Testis (tissue), 3 donors: ENCODE measurements around the gene ZNF665. TPM values are rescaled to one million over a fixed set of nuclear protein-coding genes. Genes with fewer than 3 reads are reported as not detected.

Source experiments
- DNase-seq: peaks from one replicate; pipeline ENCODE4 v3.0.0-alpha.2; 2019
- H3K27ac ChIP-seq, 2 donors: fragments of 200-600 bp; sonication (generic); one replicate each; pipeline ENCODE4 v1.5.1; 2019
- H3K27me3 ChIP-seq: fragments of 200-600 bp; sonication (generic); one replicate; pipeline ENCODE4 v1.5.1; 2019
- H3K36me3 ChIP-seq: fragments of 200-600 bp; sonication (generic); one replicate; pipeline ENCODE4 v1.5.1; 2017; ENCODE audit warnings: low read depth; ENCODE audit errors: missing control alignments
- H3K4me1 ChIP-seq: fragments of 200-600 bp; sonication (generic); one replicate; pipeline ENCODE4 v1.5.1; 2019
- H3K4me3 ChIP-seq, 2 donors: fragments of 200-600 bp; sonication (generic); one replicate each; pipeline ENCODE4 v1.5.1; 2017 to 2019
- H3K9me3 ChIP-seq: fragments of 200-600 bp; sonication (generic); one replicate; pipeline ENCODE4 v1.5.1; 2017
- POLR2A ChIP-seq: fragments of 450-650 bp; IDR thresholded peaks from one replicate; pipeline ENCODE4 v1.6.1; 2017; ENCODE audit warnings: antibody characterized with exemption, mild to moderate bottlenecking, moderate library complexity
- WGBS, 2 donors: methylation state at CpG; one replicate each; pipeline ENCODE4 v1.1.5; 2018; 5-methylcytosine and 5-hydroxymethylcytosine counted together
- intact Hi-C: fragments of 100-400 bp; cut with DNase I; formaldehyde crosslinking; loops from one replicate; pipeline ENCODE4 v1.15.1; 2023; ENCODE audit warnings: low total_unique reads
- polyA plus RNA-seq: library from polyadenylated mRNA; stranded (reverse); fragments of 350-450 nt; fragmentation: Illumina TruSeq; extraction: RNeasy Lipid Tissue Mini Kit (QIAGEN cat#74804); gene quantifications from one replicate; pipeline ENCODE4 v1.2.3, GENCODE V29; 2014; ENCODE audit warnings: low read depth, low replicate concordance; ENCODE audit not compliant: insufficient read depth
- total RNA-seq, 2 donors: library from RNA; depleted of rRNA; stranded (reverse); fragments of >200 nt; gene quantifications; one replicate each; pipeline ENCODE4 v1.2.3, GENCODE V29; 2016
- TF ChIP-seq, protein P1 (sequence below), 3 experiments: fragments of 450-650 bp in 2 of 3; fragments of 200-600 bp in 1 of 3; sonication (generic) in 1 of 3; IDR thresholded peaks; one replicate each; pipeline ENCODE4 v1.5.1; 2016 to 2019; ENCODE audit warnings: antibody characterized with exemption in 3 of 3, mild to moderate bottlenecking in 2 of 3, moderate library complexity in 1 of 3

ZNF665 gene
- total and polyA plus RNA-seq, 3 donors from 2014 or later, result 4.2 to 11.7 (median 7.6) TPM

DNA sequence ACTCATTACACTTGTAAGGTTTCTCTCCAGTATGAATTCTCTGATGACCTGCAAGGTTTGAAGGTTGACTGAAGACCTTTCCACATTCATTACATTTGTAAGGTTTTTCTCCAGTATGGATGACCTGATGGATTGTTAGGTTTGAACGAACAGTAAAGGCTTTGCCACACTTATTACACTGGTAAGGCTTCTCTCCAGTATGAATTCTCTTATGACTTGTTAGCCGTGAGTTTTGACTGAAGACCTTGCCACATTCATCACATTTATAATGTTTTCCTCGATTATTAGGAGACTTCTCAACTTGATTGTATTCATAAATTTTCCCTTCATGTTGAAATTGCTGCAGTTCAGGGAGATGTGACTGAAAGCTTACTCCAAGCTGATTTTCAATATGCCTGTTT lies 27.5 kb downstream of the ZNF665 start:
- Histone ChIP-seq H3K4me1 (no peaks in the 10 kb centered on the region), H3K27me3 (no peaks in the 10 kb centered on the region), H3K27ac (no peak overlapping the region), H3K4me3 (no peak overlapping the region), H3K9me3 (no peaks in the 10 kb centered on the region), H3K36me3 (no peaks in the 10 kb centered on the region)
- no peak for TF ChIP-seq POLR2A
- TF ChIP-seq, protein P1, sequence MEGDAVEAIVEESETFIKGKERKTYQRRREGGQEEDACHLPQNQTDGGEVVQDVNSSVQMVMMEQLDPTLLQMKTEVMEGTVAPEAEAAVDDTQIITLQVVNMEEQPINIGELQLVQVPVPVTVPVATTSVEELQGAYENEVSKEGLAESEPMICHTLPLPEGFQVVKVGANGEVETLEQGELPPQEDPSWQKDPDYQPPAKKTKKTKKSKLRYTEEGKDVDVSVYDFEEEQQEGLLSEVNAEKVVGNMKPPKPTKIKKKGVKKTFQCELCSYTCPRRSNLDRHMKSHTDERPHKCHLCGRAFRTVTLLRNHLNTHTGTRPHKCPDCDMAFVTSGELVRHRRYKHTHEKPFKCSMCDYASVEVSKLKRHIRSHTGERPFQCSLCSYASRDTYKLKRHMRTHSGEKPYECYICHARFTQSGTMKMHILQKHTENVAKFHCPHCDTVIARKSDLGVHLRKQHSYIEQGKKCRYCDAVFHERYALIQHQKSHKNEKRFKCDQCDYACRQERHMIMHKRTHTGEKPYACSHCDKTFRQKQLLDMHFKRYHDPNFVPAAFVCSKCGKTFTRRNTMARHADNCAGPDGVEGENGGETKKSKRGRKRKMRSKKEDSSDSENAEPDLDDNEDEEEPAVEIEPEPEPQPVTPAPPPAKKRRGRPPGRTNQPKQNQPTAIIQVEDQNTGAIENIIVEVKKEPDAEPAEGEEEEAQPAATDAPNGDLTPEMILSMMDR (IDR thresholded peaks at IDR 0.05), result no peak
- intact Hi-C loops, result no loop called here
- no peak for DNase-seq
- WGBS, 2 donors, result 95 to 97% methylated on average over 3 of the region's 3 CpGs

DNA sequence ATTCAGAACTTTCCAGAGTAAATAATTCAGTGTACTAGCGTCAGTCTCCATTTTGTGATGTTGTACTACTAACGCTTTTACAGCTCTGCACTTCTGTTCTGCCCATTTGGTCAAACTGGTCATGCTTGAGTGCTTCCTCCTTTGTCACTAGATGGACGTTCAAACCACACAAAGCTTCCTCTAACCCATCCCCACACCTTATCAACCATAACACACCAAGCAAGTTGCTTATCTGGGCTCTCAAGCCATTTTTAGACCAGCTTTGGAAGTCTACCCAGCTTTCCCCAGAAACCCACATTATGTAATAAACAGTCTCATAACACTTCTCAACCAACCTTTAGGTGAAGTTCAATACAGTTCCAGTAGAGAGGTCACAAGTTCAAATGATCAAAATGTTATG lies 32.0 kb downstream of the ZNF665 start:
- Histone ChIP-seq H3K9me3 (no peaks in the 10 kb centered on the region), H3K4me3 (no peak overlapping the region), H3K27me3 (no peaks in the 10 kb centered on the region), H3K4me1 (peaks cover 8% of the 10 kb centered on the region), H3K36me3 (no peaks in the 10 kb centered on the region), H3K27ac (no peak overlapping the region)
- intact Hi-C loops, result no loop called here
- TF ChIP-seq, protein P1 (IDR thresholded peaks at IDR 0.05), result no peak
- TF ChIP-seq POLR2A, result no peak
- DNase-seq, result no peak
- 65 to 73% methylated on average over 3 of the region's 3 CpGs for whole genome bisulfite sequencing, 2 donors

DNA sequence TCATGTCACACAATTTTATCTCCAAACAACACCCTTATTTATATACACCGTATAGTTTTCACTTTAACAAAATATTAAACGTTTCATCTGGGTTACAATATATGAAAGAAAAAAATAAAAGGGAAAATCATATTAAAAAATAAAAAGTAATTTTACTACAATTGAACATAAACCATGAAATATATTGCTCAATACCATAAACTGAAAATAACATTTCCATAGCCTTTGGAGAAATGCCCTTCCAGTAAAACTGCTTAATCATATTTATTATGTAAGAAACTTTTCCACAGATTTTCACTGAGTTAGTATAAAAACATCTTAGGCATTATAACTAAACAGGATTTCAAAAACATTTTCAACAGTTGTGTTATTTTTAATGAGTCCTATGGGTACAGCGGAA lies 32.8 kb downstream of the ZNF665 start:
- no peaks in the 10 kb centered on the region for H3K36me3 ChIP-seq
- WGBS, 2 donors, result 88 to 95% methylated on average over 3 of the region's 3 CpGs
- H3K9me3 ChIP-seq, result no peaks in the 10 kb centered on the region
- no peak overlapping the region for H3K27ac ChIP-seq
- TF ChIP-seq, protein P1 (IDR thresholded peaks at IDR 0.05), result no peak
- TF ChIP-seq POLR2A, result no peak
- peaks cover 8% of the 10 kb centered on the region for H3K4me1 ChIP-seq
- intact Hi-C loops, result no loop called here
- DNase-seq, result no peak
- no peak overlapping the region for H3K4me3 ChIP-seq
- H3K27me3 ChIP-seq, result no peaks in the 10 kb centered on the region

DNA sequence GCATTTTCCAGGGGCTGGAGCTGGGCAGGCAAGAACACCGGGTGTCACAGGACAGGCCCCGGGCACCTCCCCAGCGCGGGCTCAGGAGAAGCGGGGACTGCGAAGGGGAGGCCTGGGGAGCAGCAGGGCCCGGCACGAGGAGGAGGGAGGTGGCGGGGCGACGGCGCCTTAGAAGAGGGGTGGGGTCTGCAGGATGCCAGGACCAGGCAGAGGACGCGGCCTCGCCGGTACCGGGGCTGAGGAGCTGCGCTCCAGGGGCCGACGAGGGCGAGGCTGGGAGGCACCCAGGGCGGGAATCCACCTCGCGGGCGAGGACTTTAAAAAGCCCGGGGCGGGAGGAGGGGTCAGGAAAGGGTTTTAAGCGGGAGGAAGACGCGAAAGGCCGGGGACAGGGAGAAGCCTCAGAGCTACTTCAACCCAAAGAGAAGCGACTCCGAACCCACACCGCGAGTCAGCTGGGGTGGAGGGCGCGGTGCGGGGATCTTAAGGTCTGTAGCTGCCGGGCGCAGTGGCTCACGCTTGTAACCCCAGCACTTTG lies 35.0 kb downstream of the ZNF665 start:
- Histone ChIP-seq H3K27me3 (no peaks in the 10 kb centered on the region), H3K9me3 (no peaks in the 10 kb centered on the region), H3K4me1 (peaks cover 8% of the 10 kb centered on the region), H3K36me3 (no peaks in the 10 kb centered on the region), H3K4me3 (peak overlapping the region; percentile 54 to 67), H3K27ac (peak overlapping the region in 1 of 2 donors; percentile 11)
- 0 to 1% methylated on average over 41 of the region's 41 CpGs for WGBS, 2 donors
- intact Hi-C loops, result no loop called here
- TF ChIP-seq, protein P1 (IDR thresholded peaks at IDR 0.05), result no peak
- TF ChIP-seq POLR2A, result no peak
- DNase-seq, result peak; percentile 48

DNA sequence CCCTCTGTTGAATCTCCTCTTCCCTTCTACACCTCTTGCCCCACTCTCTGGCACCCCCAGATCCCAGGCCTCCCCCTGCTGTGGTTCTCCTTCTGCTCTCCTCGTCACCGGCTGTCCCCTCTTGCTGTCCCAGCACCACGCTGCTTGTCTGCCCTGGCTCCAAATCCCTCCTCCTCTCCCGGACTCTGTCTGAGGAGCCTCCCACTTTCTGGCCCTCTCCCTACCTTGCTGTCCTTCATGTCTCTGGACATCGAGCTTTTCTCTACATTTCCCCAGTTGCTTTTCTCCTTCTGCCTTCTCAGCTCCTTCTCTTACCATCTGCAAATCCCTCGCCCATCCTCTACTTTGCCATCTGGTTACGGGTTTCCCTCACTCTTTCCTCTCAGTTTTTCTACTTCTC lies 35.5 kb downstream of the ZNF665 start:
- H3K27ac ChIP-seq, result no peak overlapping the region
- no peaks in the 10 kb centered on the region for H3K27me3 ChIP-seq
- H3K9me3 ChIP-seq, result no peaks in the 10 kb centered on the region
- peaks cover 8% of the 10 kb centered on the region for H3K4me1 ChIP-seq
- H3K36me3 ChIP-seq, result no peaks in the 10 kb centered on the region
- H3K4me3 ChIP-seq, result peak overlapping the region; percentile 54 to 67
- peak; percentile 36 for DNase-seq
- intact Hi-C loops, result no loop called here
- TF ChIP-seq, protein P1 (IDR thresholded peaks at IDR 0.05), result no peak
- TF ChIP-seq POLR2A, result no peak
- 15 to 17% methylated on average over 7 of the region's 7 CpGs for WGBS, 2 donors
